Fibroblast of skin of left quadriceps (primary cell): ENCODE data around the gene IP6K1.
"Not testable (repeated sequence)": the region's sequence is repeated elsewhere in the genome, so short reads cannot be mapped to it uniquely, and the experiment has no call there.

ENCODE experiments used
- DNase-seq, 2 experiments: peaks; one replicate each; pipeline ENCODE4 v3.0.0-alpha.2; 2013; ENCODE audit warnings: low read depth in 2 of 2

The IP6K1 gene

DNA sequence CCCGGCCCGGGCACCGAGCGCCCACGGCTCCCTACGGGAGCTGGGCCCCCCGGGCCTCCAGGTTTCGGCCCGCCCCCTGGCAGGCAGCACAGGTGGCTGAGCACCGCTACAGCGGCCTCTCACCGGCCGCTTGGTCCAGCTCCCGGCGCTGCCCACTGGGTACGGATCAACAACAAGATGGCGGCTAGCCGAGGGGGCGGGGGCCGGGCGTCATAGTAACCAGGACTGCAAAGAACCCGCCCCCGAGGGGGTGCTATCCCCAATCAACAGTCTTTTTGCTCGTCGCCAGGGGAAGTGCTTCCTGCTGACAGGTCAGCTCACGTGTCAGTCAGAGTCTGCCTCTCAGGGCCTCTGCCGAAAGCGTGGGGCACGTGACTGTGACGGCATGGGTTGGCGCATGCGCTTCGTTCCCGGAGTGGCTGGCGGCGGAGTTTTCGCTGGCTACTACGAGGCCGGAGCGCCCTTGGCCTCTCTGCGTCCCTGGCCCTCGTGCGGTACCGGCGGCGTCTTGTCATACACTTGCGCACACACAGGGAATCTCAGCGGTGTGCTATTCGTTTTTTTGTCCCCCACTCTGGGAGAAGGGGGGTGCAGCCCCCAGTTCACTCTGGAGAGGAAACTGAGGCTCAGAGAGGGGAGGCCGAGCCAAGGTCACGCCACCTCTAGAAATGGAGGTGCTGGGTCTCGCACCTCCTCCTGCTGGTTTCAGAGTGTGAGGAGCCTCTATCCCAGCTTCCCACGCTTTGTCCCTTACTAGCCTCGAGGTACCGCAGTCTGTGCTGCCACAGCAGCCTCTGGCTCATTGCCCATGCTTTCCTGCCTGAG lies at the start of gene IP6K1:
Gene IP6K1, minus strand, starts transcription at position 186 of the 825 bp plus-strand sequence. CDS start 38,502 bp downstream, outside the sequence.
- DNase-seq, result peak; percentile 99 to 100

DNA sequence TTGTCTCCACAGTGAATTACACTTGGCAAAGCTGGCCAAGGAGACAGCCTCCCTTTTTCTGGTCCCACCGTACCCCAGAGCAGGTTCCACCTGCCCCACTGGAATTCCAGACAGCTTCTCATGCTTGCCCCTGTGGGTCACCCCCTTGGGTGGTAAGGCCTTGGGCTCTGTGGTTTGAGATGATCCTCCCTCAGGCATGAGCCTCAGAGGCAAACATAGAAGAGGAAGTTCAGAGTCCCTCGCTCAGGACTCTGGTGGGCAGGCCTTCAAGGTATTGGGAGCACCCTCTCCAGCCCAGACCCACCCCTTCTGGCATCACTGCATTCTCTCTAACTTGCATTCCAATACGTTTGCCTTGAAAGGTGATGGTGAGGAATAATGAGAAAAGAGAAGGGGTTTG lies 45.0 kb upstream of the IP6K1 start:
- DNase-seq, result no peak

DNA sequence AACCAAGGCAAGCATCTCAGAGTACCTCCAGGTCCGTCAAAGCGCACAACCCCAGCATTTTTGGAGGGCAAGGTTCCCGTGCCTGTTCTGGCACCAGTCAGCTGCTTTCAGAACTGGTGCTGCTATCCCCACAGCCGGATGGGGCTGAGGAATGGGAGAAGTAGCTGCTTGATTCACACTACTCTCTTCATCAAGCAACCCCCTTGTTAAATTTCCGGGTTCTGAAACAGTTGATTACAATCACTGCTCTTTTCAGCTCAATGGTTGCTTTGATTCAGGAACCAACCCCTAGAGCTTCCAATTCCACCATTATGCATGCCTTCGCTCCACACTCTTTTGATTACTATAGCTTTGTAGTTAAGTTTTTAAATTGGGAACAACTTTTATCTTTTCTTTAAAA lies 39.7 kb upstream of the IP6K1 start:
- DNase-seq, result no peak

DNA sequence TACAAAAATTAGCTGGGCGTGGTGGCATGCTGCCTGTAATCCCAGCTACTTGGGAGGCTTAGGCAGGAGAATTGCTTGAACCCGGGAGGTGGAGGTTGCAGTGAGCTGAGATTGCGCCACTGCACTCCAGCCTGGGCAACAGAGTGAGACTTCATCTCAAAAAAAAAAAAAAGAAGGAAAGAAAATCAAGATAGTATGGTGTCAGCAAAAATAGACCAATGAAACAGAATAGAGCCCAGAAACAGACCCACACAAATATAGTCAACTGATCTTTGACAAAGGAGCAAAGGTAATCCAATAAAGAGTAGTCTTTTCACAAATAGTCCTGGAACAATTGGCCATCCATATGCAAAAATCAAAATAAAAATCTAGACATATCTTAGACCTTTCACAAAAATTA lies 36.8 kb upstream of the IP6K1 start:
- not testable (repeated sequence) for DNase-seq

DNA sequence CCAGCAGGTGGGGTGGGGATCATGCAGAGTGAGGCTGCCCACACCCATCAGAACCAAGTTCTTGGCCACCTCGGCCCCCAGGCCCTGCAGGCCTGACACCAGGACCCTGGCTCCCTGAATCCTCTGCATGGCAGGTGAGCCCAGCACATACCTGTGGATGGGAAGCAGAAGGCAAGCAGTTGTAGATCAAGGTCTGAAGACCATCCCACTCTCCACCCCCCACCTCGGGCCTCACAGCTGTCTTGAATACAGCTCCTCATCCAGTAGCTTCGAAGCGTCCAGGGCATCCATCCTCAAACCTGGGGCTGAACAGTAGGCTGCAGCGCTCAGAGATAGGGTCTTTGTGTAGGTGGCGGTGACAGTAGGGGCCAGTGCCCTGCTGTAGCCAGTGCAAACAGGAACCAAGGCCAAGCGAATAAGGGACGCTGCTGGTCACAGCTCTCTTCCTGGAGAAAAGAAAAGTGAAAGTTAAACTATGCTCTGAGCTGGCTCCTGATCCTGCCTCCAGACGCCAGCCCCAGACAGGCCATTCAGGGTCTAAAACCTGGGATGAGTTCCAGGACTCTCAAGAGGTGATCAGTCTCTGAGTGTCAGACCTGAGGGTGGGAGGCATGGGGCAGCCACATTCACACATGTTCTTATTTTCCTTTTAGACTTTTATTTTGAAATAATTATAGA lies 27.3 kb upstream of the IP6K1 start, which contains the start of gene UBA7:
Gene UBA7, minus strand, starts transcription at position 457 of the 678 bp plus-strand sequence. Its CDS starts 166 bp downstream, at position 291.
- peak; percentile 66 to 73 for DNase-seq

DNA sequence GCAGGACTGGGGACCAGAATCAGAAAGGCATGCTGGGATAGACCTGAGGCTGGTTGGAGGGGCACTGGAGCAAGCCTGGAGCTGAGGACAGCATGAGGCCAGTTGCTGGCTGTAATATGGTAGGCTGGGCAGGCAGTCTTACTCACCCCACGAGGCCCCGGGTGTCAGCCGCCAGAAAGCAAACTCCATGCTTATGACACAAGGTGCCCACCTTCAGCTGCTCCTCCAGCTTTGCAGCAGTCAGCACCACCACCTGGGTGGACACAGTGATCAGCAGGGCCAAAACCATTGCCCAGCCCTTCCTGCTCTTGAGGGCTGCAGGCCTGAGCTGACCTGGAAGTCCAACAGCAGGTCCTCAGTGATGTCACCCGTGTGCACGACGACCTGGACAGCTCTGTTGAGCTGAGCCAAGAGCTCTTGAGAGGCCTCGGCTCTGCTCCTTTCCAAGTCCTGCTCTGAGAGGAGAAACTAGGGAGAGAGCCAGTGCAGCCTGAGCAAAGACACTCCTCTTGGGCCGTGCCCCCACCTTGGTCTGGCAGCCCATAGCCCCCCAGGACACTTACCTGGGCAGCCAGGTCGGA lies 26.7 kb upstream of the IP6K1 start:
- DNase-seq, result no peak

DNA sequence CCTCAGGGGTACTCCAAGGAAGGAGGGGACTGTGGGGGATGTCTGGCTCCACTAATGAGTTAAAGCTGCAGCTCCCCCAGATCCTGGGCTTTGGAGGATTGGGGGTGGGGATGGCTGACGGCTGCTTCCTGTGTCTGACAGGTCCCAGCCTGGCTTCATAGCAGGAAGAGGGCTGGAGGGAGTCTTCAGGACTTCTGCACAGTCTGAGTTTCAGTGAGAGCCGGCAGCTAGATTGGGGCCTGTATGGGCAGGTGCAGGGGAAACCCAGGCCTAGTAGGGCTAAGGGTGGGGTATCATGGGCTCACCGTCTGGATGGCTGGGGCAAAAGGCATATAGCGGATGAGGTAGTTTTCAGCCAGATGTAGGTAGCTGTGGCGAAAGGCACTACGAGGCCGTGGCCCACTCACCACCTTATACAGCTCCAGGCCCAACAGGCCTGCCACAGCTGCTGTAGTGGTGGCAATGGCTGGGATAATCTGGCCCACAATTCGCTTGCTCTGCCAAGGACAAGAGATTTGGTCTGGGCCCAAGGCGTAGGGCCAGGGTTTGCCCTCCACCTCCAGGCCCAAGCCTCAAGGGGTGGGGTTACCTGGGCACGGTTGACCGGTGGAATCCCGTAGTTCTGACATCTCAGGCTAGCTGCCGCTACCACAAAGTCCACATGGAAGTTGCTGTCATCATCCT lies 21.2 kb upstream of the IP6K1 start:
- no peak for DNase-seq

DNA sequence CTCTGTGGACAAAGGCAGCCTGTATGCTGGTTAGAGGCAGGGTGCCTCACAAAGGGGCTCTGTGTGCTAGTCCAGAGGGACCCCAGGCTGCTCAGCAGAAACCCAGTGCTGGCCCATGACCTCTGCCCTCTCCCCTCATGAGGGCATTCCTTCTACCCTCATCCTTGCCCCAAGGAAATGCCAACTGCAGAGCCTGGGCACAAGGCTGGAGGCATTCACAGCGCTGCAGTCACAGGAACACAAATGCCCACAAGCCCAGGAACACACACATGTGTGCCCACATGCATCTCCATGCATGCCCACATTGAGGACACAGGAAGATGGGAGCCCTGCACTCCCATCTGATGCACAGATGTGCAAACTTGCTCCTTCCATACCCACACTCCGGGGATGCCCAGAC lies 20.5 kb upstream of the IP6K1 start:
- no peak for DNase-seq

DNA sequence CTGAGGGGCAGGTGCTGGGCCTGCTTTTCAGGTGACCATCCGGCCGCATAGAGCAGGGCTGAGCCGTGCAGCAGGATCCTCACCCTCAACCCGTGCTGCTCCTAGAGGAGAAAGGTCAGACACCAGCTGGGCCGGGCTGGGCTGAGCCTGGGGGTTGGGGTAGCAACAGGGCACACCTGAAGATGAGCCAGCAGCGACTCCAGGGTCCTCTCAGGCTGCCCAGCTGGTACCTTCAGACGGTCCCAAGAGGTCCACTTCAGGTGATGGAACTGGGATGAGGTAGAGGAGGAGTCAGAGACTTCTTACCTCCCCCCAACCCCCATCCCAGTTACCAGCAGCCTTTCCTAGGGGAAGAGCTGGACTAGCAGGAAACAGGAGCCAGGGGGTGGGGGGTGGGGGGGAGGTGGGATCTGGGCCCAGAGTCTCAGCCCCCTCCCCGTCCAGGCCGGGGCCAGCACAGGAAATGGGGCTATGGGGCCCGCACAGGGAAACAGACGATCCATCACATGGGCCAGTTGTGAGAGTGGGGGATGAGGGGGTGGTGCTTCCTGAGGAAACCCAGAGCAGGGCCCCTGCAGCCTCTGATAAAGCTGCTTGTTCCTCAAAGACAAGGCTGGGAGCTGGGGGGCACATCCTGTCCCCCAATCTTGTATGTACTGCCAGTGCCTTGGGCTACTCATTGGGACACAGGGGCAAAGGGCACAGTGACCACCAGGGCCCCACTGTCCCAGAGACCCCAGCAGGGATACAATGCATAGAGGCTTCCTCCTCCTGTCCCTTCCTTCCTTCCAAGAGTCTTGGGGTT lies 19.8 kb upstream of the IP6K1 start:
- peak; percentile 82 to 83 for DNase-seq

DNA sequence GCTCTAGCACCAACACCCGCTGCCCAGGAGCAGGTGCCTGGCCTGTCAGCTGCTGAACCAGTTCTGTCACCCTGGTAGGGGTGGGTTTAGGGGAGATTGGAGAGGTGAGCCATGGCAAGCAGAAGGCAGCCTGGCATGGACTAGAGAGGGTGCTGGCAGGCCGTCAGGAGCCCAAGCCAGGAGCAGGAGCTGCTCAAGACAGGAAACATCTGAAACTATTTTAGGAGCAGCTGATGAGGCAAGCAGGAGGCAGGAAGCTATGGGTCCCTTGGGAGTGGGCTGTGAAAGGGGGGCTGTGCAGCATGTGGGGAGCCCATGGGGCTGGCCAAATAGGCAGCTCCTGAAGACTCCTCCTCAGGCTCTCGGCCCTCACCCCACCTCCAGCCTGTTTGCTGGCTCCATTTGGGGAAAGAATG lies 19.0 kb upstream of the IP6K1 start:
- DNase-seq, result peak; percentile 98

DNA sequence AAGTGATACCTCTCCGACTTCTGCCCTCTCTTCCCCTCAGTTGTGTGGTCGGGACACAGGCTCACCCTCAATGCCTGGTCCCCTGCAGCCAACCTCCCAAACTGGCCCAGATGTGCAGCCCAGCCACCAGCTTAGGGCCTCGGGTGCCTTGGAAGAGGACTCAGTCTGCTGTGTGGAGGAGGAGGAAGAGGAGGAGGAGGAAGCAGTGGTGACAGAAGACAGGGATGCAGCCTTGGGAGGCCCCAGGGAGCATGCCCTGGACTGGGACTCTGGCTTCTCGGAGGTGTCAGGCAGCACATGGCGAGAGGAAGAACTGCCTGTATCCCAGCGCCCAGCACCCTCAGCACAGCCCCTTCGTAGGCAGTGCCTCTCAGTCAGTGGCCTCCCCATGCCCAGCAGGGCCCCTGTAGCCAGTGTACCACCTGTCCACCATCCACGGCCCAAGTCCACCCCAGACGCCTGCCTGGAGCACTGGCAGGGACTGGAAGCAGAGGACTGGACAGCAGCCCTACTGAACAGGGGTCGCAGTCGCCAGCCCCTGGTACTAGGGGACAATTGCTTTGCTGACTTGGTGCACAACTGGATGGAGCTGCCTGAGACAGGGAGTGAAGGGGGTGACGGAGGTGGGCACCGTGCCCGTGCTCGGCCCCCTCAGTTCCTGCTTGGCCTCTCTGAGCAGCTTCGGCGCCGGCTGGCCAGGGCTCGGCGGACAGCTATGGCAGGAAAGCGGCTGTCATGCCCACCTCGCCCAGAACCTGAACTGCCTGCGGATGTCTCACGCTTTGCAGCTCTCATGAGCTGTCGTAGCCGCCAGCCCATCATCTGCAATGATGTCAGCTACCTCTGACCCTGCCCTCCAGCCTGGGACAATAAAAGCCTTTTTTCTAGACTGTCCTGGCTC lies 18.0 kb upstream of the IP6K1 start:
- no peak for DNase-seq

DNA sequence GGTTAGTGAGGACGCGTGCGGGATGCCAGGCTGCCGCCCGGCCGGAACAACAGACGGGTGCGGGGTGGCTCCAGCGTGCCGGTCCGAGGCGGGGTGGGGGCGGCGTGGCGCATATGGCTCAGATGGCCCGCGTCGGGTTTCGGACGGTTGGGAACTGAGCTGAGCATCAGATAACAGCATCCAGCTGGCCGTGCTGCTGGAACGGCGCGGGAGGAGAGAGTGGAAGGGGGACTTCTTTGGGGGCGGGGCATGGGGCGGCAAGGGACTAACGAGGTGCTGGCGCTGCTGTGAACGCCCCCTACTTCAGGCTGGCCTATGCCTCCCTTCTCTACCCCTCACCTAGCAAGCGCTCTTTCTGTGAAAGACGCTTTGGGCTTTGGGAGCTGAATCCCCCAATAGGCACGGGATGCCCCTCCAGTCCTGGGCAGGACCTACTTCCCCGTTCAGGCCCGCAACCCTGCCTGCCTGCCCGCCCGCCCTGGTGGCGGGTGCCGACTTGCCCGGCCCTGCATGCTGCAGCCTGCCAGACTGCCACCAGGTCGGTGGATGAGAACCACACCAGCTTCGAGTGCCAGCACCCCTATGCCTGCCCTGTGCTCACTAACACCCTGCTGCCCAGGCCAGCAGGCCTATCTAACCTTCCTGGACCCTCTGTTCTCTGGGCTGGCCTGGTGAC lies 17.3 kb upstream of the IP6K1 start:
- DNase-seq, result peak in 1 of 2 experiments; percentile 33

DNA sequence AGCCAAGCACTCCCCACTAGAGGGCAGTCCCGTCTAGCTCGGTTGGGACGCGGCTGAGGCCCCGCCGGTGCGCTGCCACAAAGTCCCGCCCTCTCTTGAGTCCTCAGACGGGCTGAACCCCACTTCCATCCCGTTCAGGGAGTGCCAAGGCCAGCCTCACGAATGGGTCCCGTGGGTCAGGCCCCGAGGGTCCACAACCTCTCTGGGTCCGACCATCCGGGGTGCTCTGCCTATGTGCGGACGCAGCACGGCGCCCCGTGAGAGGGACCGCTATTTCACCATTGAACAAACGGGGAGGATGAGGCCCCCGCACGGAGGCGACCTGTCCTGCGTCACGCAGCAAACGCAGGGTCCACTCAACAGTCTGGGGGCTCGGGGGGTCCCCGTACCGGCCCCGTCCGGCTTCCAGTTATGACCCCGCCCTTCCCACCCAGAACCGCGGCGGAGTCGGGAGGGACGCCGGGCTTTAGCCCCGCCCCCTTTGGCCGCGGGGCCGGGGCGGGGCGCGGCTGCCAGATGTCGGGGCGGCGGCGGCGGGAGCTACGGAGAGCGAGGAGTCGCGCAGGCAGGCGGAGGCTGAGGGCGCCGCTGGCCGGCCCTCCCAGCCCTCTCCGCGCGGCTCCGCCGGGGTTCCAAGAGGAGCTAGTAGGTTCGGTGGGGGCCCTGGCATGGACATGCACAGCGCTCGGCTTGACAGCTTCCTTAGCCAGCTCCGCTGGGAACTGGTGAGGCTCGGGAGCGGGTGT lies 16.6 kb upstream of the IP6K1 start, which contains the start of gene INKA1:
Gene INKA1, plus strand, starts transcription at position 543 of the 746 bp plus-strand sequence. Its CDS starts 132 bp downstream, at position 675.
- peak; percentile 63 to 64 for DNase-seq

DNA sequence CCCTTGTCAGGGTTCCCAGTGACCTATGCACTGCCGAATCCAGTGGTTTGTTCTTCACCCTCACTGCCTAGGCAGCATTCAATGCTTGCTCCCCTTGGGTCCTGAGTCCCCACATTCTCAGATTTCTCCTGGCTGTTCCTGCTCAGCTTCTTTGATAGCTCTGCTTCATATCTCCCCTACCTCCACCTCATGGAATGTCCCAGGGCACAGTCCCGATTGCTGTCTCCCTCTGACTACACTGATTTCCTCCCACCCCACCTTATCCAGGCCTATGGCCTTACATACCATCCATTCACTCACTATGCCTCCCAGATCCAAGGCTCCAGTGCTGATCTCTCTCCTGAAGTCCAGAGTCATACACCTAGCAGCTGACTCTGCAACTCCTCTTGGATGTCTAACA lies 14.8 kb upstream of the IP6K1 start:
- DNase-seq, result no peak

DNA sequence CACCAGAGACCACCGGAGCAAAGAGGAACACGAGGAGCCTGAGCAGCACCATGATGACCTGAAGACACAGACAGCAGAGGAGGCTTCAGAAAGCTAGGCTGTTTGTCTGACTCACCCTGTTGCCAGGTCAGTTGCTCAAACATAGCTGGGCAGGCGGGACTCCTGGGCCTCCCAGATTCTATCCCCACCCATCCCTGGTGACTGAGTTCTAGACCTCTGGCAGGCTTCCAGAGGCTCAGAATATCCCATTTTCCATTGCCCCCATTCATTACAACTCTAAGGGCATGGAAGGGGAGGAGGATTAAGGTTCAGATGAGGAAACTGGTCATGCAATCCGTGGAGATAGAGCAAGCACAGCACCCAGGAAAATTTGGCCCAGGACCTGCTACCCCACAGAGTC lies 13.4 kb upstream of the IP6K1 start, which contains the start of gene CDHR4:
Gene CDHR4, minus strand, starts transcription at position 113 of the 400 bp plus-strand sequence. Its CDS starts 61 bp downstream, at position 52.
- DNase-seq, result no peak

DNA sequence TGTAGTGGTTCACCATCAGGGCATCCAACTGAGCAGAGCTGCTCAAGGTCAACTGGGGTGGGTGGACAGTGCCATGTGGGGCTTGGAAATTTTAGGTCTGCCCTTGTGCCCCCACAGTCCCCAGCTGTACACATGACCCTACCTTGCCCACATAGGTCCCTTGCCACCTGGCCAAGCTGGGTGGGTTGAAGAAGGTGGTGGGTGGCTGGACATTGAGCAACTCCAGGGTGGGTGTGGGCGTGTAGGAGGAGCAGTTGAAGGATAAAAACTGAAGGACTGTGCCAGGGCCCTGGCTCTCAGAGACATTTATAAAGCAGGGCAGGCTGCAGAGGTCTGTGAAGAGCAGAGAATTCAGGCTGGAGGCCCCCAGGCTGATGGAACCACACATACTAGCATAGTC lies 12.8 kb upstream of the IP6K1 start:
- no peak for DNase-seq

DNA sequence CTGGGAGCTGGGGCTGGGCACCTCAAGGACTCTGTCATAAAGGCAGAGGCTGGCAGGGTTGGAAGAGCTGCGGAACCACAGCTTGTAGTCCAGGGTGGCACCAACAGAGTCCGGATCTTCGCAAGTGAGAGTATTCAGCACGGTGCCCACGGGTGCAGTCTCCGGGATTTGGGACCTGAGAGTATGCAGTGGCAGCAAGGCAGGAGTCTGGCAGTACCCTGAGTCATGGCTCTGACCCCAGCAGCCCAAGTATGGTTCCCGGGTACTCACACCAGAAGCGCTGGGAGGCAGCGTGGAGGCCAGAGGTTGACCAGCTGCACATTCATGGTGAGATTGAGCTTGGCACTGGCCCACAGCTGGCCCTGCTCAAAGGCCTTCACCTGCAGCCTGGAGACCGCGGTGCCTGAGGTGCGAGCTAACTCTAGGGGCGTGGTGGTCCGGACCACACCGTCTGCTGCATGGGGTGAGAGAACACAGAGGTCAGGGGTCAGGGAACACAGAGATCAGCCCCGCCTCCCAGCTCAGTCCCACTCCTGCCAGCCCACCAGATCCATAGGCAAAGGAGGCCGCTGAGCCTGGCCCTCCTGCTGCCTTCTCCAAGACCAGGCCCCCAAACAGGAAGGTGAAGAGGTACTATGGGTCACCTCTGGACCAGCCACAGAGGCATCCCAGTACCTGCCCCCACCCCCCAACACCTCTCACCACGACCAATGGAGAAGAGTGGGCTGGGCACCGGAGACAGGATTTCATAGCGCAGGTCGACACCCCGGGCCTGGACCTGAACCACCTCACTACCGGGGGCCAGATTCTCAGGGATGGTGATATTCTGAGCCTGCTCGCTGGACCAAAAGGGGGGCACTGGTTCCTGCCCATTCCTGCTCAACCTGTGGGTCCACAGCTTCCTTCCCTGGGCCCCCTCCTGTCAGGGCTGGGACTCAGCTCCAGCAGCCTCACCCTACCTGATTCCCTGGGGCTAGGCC lies 8.9 kb upstream of the IP6K1 start:
- no peak for DNase-seq
